Hepatocyte (in vitro differentiated cells): ENCODE data around the gene TOR1AIP2.

Experiments used
- CTCF ChIP-seq: fragments of 200-600 bp; sonication (generic); IDR thresholded peaks from 2 replicates; pipeline ENCODE4 v1.5.1; 2016; ENCODE audit warnings: antibody characterized with exemption, mild to moderate bottlenecking; ENCODE audit not compliant: poor library complexity
- EZH2 ChIP-seq: fragments of 200-600 bp; sonication (generic); IDR thresholded peaks from 2 replicates; pipeline ENCODE4 v1.6.1; 2016; ENCODE audit warnings: antibody characterized with exemption, mild to moderate bottlenecking, borderline replicate concordance

GRCh38 chr1:179848233-179848632 lies 29.4 kb downstream of the TOR1AIP2 start:
- TF ChIP-seq CTCF: no peak
- TF ChIP-seq EZH2: no peak
